Mucosa of descending colon (tissue), 3 donors: ENCODE measurements around the gene NUDT16L1. TPM values are rescaled to one million over a fixed set of nuclear protein-coding genes. Genes with fewer than 3 reads are reported as not detected.
A peak's percentile ranks its signal among the peaks of the same experiment; 100 is the strongest.
"Not testable (repeated sequence)": the region's sequence is repeated elsewhere in the genome, so short reads cannot be mapped to it uniquely, and the experiment has no call there.

Experiments
- ATAC-seq: fragments of 200-7000 bp; cut with Tn5 transposase; one replicate; pipeline ENCODE4 v1.9.1; 2020; ENCODE audit warnings: mild to moderate bottlenecking, moderate library complexity
- DNase-seq, 3 donors: peaks; one replicate each; pipeline ENCODE4 v3.0.0-alpha.2; 2020
- H3K36me3 ChIP-seq: fragments of 200-600 bp; one replicate; pipeline ENCODE4 v1.8.0; 2021; ENCODE audit warnings: low read depth, mild to moderate bottlenecking
- H3K4me1 ChIP-seq: fragments of 200-600 bp; one replicate; pipeline ENCODE4 v1.8.0; 2021; ENCODE audit warnings: low read depth, mild to moderate bottlenecking
- H3K4me3 ChIP-seq: fragments of 200-600 bp; one replicate; pipeline ENCODE4 v1.8.0; 2021; ENCODE audit warnings: mild to moderate bottlenecking
- H3K9me3 ChIP-seq: fragments of 200-600 bp; one replicate; pipeline ENCODE4 v1.8.0; 2021; ENCODE audit warnings: mild to moderate bottlenecking
- CTCF ChIP-seq: fragments of 200-600 bp; IDR thresholded peaks from one replicate; pipeline ENCODE4 v1.8.0; 2022; ENCODE audit warnings: antibody characterized with exemption, mild to moderate bottlenecking
- intact Hi-C, 2 donors: fragments of 100-400 bp; cut with DNase I in 1 of 2; cut with micrococcal nuclease in 1 of 2; formaldehyde crosslinking; loops; one replicate each; pipeline versions ENCODE4 v1.11.0 to v1.11.1; 2022; cut with DNase I, micrococcal nuclease
- total RNA-seq, 3 donors: library from RNA; stranded (reverse); fragmentation: NEBNext Ultra II Directional in 2 of 3; extraction: Animal tissue kit (Norgen Biotek cat#: 25700) in 2 of 3; gene quantifications; one replicate each; pipeline versions ENCODE4 v1.2.1 to v1.2.4, GENCODE V29; 2021 to 2023
- donor health status: DM: no; HTN: no; CAD: no; lungs with moderate emphysema.
- donor health status: DM: no; HTN: no; CAD: no.
- donor health status: DM: no; HTN: yes; CAD: no.

The NUDT16L1 gene
- total RNA-seq, 3 donors from 2014 or later: 28.3 to 47.8 (median 40.4) TPM

GRCh38 chr16:4736546-4736945 lies 43.2 kb downstream of the NUDT16L1 start:
- peaks cover 12% of the 10 kb centered on the region for H3K4me1 ChIP-seq
- intact Hi-C loops: no loop called here
- no peak for ATAC-seq

GRCh38 chr16:4737545-4737944 lies 44.2 kb downstream of the NUDT16L1 start:
- intact Hi-C loops: no loop called here
- Histone ChIP-seq H3K9me3 (no peaks in the 10 kb centered on the region), H3K36me3 (no peaks in the 10 kb centered on the region), H3K4me1 (peaks cover 12% of the 10 kb centered on the region), H3K4me3 (no peak overlapping the region)
- ATAC-seq (no peak), DNase-seq (no peak)
- no peak for TF ChIP-seq CTCF

More at GRCh38 chr16:4736546-4736945, 43.2 kb downstream of the NUDT16L1 start:
- TF ChIP-seq CTCF: no peak
- DNase-seq: no peak
- H3K9me3 ChIP-seq: no peaks in the 10 kb centered on the region
- no peaks in the 10 kb centered on the region for H3K36me3 ChIP-seq
- H3K4me3 ChIP-seq: no peak overlapping the region

GRCh38 chr16:4738370-4738769 lies 45.0 kb downstream of the NUDT16L1 start:
- H3K36me3 ChIP-seq, H3K9me3 ChIP-seq, ATAC-seq, H3K4me1 ChIP-seq, intact Hi-C loops, DNase-seq, H3K4me3 ChIP-seq: not testable (repeated sequence)

- intact Hi-C loops: no loop called here
- H3K4me3 ChIP-seq: no peak overlapping the region
- DNase-seq (peak in 2 of 3 donors; percentile 29 to 51), ATAC-seq (peak; percentile 81)
- no peaks in the 10 kb centered on the region for H3K9me3 ChIP-seq
- no peaks in the 10 kb centered on the region for H3K4me1 ChIP-seq
- H3K36me3 ChIP-seq: no peaks in the 10 kb centered on the region
- TF ChIP-seq CTCF: no peak
Measured at GRCh38 chr16:4743226-4743878, 50.0 kb downstream of the NUDT16L1 start.

- no peak for ATAC-seq
- H3K9me3 ChIP-seq: no peaks in the 10 kb centered on the region
Measured at GRCh38 chr16:4744555-4745273, 51.4 kb downstream of the NUDT16L1 start.

More at GRCh38 chr16:4744555-4745273, 51.4 kb downstream of the NUDT16L1 start:
- no peak for TF ChIP-seq CTCF
- Histone ChIP-seq H3K36me3 (no peaks in the 10 kb centered on the region), H3K4me1 (no peaks in the 10 kb centered on the region), H3K4me3 (no peak overlapping the region)
- DNase-seq: no peak
- intact Hi-C loops: no loop called here
